BLaER1 (cell line): Measurements from ENCODE around the gene FAM107B.

Source experiments
- H3K27ac ChIP-seq: shearing (Covaris generic); formaldehyde crosslinking; 2 replicates; pipeline ENCODE4 v1.8.1; 2022
- H3K27me3 ChIP-seq: shearing (Covaris generic); formaldehyde crosslinking; 2 replicates; pipeline ENCODE4 v1.8.1; 2022
- H3K36me3 ChIP-seq: shearing (Covaris generic); formaldehyde crosslinking; 2 replicates; pipeline ENCODE4 v1.8.1; 2022
- H3K4me1 ChIP-seq: shearing (Covaris generic); formaldehyde crosslinking; 2 replicates; pipeline ENCODE4 v1.8.1; 2022
- H3K4me2 ChIP-seq: shearing (Covaris generic); formaldehyde crosslinking; 2 replicates; pipeline ENCODE4 v1.8.1; 2022
- H3K4me3 ChIP-seq: shearing (Covaris generic); formaldehyde crosslinking; 2 replicates; pipeline ENCODE4 v1.8.1; 2022
- H3K9ac ChIP-seq: shearing (Covaris generic); formaldehyde crosslinking; 2 replicates; pipeline ENCODE4 v1.8.1; 2022
- H3K9me3 ChIP-seq: shearing (Covaris generic); formaldehyde crosslinking; 2 replicates; pipeline ENCODE4 v1.8.1; 2022
- H4K20me1 ChIP-seq: shearing (Covaris generic); formaldehyde crosslinking; 2 replicates; pipeline ENCODE4 v1.8.1; 2022
- Cebpa-rat ChIP-seq: shearing (Covaris generic); IDR thresholded peaks from 2 replicates; pipeline ENCODE4 v1.8.1; 2022

Gene FAM107B

DNA sequence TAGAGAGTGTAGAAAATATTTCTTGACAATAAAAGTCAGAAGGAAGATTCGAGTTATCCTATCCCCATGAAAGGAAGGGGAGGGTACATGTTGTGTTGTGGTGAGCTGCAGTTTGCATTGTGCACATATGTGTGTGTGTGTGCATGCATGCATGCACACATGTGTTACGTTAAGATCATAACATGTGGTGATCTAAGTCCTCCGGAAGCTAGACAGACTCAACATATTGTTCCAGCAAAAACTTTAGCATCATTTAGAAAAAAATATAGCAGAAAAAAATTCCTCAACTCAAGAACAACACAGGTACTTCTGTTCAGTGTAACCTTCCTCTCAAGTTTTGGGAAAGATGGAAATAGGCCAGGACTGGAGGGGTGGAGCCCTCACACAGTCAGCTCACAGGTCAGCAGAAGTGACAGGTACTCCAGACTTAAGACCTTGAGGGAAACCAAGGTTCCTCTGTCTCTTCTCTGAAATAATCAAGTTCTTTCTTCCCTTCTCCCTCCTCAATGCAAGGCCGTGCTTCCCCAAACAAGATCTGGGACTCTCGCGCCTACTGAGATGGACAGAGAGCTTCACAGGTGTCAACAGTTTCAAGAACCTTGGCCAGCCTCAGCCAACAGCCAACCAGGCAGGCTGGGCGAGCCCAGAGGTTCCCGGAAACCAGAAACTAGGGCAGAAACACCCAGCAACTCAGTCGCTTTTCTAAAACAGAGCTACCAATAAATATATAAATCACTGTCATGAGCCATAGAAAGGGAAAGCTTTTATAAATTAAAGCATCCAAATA is 205.2 kb downstream of the FAM107B start:
- Histone ChIP-seq H4K20me1 (peaks cover 100% of the 10 kb centered on the region), H3K4me1 (peaks cover 75% of the 10 kb centered on the region), H3K27ac (peak overlapping the region; percentile 52; the same call in 1 of the 2 replicates)

DNA sequence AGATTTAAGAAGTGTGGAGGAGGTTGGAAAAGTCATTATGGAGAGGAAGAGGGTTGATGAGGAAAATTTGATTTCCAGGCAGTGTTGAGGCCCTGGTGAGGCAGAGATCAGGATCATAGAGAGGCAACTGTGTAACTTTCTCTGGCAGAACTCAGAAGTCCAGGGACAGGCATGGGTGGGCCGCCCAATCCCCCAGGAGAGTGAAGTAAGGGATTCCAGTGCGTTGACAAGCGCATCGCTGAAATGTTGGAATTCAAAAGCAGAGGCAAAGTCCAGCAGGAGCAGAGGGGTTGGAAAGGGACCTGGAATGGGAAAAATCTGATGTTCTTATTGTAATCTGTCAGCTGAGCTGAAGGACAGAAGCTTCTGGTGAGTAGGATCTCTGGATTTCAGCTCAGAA is 207.3 kb downstream of the FAM107B start:
- peaks cover 100% of the 10 kb centered on the region for H4K20me1 ChIP-seq
- peaks cover 30% of the 10 kb centered on the region for H3K9me3 ChIP-seq
- no peak for TF ChIP-seq Cebpa-rat
- peaks cover 60% of the 10 kb centered on the region for H3K36me3 ChIP-seq
- no peak overlapping the region for H3K27ac ChIP-seq
- H3K27me3 ChIP-seq, result no peaks in the 10 kb centered on the region
- peaks cover 80% of the 10 kb centered on the region for H3K4me1 ChIP-seq
- no peak overlapping the region for H3K9ac ChIP-seq
- H3K4me3 ChIP-seq, result no peak overlapping the region
- no peak overlapping the region for H3K4me2 ChIP-seq

More for the DNA sequence above, 205.2 kb downstream of the FAM107B start:
- H3K9me3 ChIP-seq, result peaks cover 30% of the 10 kb centered on the region
- TF ChIP-seq Cebpa-rat, result no peak
- H3K27me3 ChIP-seq, result no peaks in the 10 kb centered on the region
- H3K36me3 ChIP-seq, result peaks cover 76% of the 10 kb centered on the region
- no peak overlapping the region for H3K4me3 ChIP-seq
- no peak overlapping the region for H3K9ac ChIP-seq
- no peak overlapping the region for H3K4me2 ChIP-seq

DNA sequence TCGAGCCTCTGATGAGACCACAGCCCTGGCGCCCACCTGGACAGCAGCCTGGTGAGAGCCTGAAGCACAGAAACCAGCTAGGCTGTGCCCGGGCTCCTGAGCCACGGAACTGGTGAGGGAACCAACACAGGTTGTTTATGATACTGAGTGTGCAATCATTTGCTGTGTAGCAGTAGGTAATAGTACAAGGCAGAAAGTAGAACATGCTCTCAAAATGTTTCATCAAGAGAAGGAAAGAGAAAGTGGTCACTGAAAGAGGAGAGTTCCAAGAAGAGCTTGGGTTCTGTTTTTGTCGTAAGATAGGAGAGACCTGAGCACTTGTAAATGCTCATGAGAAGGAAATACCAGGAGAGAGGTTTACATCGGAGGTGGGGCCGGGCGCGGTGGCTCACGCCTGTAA is 208.2 kb downstream of the FAM107B start:
- H3K9ac ChIP-seq, result no peak overlapping the region
- no peak overlapping the region for H3K4me3 ChIP-seq
- peaks cover 80% of the 10 kb centered on the region for H3K4me1 ChIP-seq
- peaks cover 100% of the 10 kb centered on the region for H4K20me1 ChIP-seq
- no peaks in the 10 kb centered on the region for H3K27me3 ChIP-seq
- peaks cover 60% of the 10 kb centered on the region for H3K36me3 ChIP-seq
- no peak for TF ChIP-seq Cebpa-rat
- peak overlapping the region; percentile 70 for H3K4me2 ChIP-seq
- H3K27ac ChIP-seq, result no peak overlapping the region
- peaks cover 30% of the 10 kb centered on the region for H3K9me3 ChIP-seq

DNA sequence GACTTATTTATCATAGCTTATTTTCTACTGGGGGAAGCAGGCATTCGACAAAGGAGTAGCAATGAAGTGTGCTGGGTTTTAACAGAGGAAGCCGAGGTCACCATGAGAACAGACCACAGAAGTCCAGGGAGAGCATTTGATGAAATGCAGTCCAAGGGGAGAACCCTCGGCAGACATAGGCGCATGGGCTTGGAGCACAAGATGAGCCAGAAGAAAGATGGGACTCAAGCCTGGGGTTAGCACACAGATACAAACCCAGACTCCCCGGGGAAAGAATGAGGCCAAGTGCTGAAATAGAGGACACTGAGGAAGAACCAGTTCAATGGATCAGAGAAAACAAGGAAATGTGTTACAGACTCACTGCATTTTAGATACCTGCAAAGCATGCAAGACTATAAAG is 209.5 kb downstream of the FAM107B start:
- Histone ChIP-seq H3K9me3 (peaks cover 30% of the 10 kb centered on the region), H3K4me2 (peak overlapping the region; percentile 70), H3K27me3 (no peaks in the 10 kb centered on the region), H4K20me1 (peaks cover 100% of the 10 kb centered on the region), H3K27ac (peak overlapping the region; percentile 54; the same call in 1 of the 2 replicates), H3K4me3 (no peak overlapping the region), H3K9ac (peak overlapping the region; percentile 38; the same call in 1 of the 2 replicates), H3K36me3 (peaks cover 62% of the 10 kb centered on the region), H3K4me1 (peaks cover 80% of the 10 kb centered on the region)
- TF ChIP-seq Cebpa-rat, result no peak

DNA sequence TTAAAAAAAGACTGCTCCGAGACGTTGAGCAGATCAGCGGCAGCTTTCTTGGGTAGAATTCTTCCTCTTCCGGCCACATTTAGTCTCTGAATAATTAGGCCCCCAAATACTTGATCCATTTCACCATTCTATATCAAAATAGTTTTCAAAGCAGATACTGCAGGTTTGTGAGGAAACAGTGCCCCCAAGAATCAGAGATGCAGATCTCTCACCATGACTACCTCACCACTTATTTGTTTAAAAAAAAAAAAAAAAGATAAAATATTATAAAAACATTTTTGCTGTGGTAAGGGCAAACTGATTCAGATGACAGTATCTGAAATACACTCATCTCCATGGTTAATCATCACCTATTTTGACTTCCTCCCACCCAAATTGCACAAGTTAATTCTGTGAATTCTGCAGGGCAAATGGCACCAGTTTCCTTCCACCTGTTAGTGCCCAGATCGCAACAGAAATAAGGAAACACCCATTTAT is 210.4 kb downstream of the FAM107B start:
- H3K27ac ChIP-seq, result peak overlapping the region; percentile 43; the same call in 1 of the 2 replicates
- H4K20me1 ChIP-seq, result peaks cover 100% of the 10 kb centered on the region
- no peak overlapping the region for H3K4me3 ChIP-seq
- H3K9ac ChIP-seq, result 0 out of 2 replicates have a peak overlapping the region, but pooled peaks have one; percentile 30
- peaks cover 30% of the 10 kb centered on the region for H3K9me3 ChIP-seq
- peak overlapping the region; percentile 70 for H3K4me2 ChIP-seq
- H3K4me1 ChIP-seq, result peaks cover 82% of the 10 kb centered on the region
- peaks cover 60% of the 10 kb centered on the region for H3K36me3 ChIP-seq
- H3K27me3 ChIP-seq, result no peaks in the 10 kb centered on the region
- TF ChIP-seq Cebpa-rat, result no peak

DNA sequence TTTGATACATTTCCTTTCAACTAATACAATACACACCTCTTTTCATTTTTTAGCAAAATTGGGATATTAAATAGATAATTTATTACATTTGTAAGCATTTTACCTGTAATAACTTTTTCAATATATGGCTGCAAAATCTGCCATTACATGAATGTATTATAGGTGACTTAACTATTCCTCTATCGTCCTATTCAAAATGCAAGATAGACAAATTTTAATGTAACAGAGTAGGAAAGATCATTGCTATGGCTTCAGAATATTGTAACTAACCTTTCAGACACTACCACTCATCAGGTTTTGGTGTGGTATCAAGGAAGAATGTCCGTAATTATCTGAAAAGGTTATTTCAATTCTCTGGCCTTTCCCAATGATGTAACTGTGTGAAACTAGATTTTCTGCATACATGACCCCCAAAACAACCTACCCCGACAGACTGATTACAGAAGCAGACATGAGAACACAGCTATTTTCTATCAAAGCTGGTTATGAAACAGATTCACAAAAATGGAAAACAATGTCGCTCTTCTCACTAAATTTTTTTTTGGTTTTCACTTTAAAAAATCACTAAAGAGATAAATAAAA is 211.2 kb downstream of the FAM107B start:
- peak overlapping the region; percentile 70 for H3K4me2 ChIP-seq
- H4K20me1 ChIP-seq, result peaks cover 100% of the 10 kb centered on the region
- peaks cover 90% of the 10 kb centered on the region for H3K4me1 ChIP-seq

DNA sequence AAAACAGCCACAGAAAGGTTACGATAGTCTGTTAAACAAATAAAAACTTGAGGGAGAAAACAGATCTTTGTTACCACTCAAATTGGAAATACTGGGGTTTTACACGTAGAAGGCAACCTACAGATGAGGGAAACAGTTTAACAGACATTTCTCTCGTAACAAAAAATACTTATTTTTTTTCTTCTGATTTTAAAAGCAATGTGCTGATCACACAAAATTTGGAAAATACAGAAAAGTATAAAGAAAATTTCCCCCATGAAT is 211.7 kb downstream of the FAM107B start:
- Histone ChIP-seq H3K36me3 (peaks cover 47% of the 10 kb centered on the region), H3K4me3 (no peak overlapping the region), H3K27ac (no peak overlapping the region), H3K9ac (no peak overlapping the region), H3K9me3 (peaks cover 20% of the 10 kb centered on the region), H4K20me1 (peaks cover 100% of the 10 kb centered on the region), H3K27me3 (no peaks in the 10 kb centered on the region), H3K4me2 (peak overlapping the region; percentile 90), H3K4me1 (peaks cover 95% of the 10 kb centered on the region)
- no peak for TF ChIP-seq Cebpa-rat

More for the DNA sequence above, 211.2 kb downstream of the FAM107B start:
- H3K27me3 ChIP-seq, result no peaks in the 10 kb centered on the region
- no peak for TF ChIP-seq Cebpa-rat
- H3K36me3 ChIP-seq, result peaks cover 51% of the 10 kb centered on the region
- H3K27ac ChIP-seq, result 0 out of 2 replicates have a peak overlapping the region, but pooled peaks have one; percentile 43
- H3K4me3 ChIP-seq, result no peak overlapping the region
- no peak overlapping the region for H3K9ac ChIP-seq
- H3K9me3 ChIP-seq, result peaks cover 24% of the 10 kb centered on the region

DNA sequence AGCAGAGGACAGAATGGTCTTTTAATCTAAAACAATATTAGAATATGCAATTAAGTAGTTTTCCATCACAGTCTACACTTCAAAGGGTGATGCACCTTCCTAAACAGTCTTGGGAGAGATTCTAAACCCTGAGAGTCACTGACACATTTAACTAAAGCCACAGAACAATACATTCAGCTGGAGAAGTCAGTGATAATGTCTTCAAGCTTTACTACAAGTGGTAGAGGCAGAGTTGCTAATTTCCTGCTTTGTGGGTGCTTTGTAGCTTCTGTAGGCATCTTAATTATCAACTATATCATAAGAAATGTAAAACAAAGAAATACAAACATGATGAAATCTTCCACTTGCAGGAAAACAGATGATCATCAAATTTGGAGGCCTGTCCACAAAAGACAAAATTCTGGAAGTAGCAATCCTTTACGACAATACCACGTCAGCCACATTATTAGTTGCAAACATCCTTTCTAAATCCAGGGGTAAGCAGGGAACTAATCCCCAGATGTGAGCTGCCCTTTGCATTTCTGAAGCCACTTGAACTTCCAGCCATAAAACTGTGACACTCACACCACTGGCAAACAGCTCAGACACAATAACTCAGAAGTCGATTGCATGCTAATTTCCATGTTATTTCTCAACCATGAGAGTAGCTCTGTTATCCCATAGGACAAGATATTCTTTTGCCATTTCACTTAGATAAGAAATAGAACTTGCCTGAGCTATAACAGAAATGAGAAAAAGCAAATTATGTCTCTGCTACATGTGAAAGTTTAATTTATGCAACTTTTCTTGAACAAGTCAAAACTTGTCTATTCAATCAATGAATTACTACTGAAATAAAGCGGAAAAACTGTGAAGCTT is 212.2 kb downstream of the FAM107B start:
- peaks cover 14% of the 10 kb centered on the region for H3K9me3 ChIP-seq
- peaks cover 45% of the 10 kb centered on the region for H3K36me3 ChIP-seq
- peaks cover 100% of the 10 kb centered on the region for H4K20me1 ChIP-seq
- no peak overlapping the region for H3K4me3 ChIP-seq
- H3K4me2 ChIP-seq, result peak overlapping the region; percentile 90
- 0 out of 2 replicates have a peak overlapping the region, but pooled peaks have one; percentile 5 for H3K9ac ChIP-seq
- no peak for TF ChIP-seq Cebpa-rat
- peaks cover 100% of the 10 kb centered on the region for H3K4me1 ChIP-seq
- H3K27me3 ChIP-seq, result no peaks in the 10 kb centered on the region
- peak overlapping the region; percentile 39; the same call in 1 of the 2 replicates for H3K27ac ChIP-seq
